ENCODE results near the gene INTS11.

INTS11 gene

DNA sequence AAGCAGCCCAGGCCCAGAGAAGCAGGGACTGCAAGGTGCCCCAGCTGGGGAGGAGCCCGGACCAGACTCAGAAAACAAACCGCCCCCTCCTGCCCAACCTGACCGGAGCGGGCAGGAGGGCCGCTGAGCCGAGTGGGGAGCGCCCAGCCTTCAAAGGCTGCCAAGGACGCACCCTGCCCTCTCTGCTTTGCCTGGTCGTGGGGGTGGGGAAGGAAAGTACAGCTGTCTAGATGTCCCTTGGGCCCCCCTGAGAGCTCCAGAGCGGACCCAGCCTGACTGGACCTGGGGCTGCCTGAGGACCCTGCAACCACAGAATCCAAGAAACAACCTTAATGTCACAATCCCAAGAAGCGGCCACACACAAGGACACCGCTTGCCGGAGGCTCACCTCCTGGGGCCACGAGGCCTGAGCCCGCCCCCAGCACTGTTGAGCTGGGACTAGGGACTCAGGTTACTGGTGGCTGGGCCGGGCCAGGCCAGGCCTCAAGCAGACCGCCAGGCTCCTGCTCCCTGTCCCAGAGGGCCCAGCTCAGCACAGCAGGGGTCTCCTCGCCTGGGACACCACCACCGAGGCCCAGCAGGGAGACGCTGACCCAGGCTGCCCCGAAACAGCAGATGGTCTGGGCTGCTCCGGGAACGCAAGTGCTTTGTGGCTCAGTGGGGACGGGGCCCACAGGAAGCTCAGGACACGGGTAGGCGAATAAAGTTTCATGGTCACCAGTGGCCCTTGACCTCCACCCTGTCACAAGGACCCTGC is 23.4 kb upstream of the INTS11 start:
- Histone ChIP-seq H3K9ac (ENCODE audit: low read length) (peak overlapping the region; percentile 89), H3K9me3 (ENCODE audit: control insufficient read depth, low read length) (no peaks in the 10 kb centered on the region), H3K4me1 (ENCODE audit: control insufficient read depth, insufficient read depth, low read length) (peaks cover 46% of the 10 kb centered on the region), H3K27me3 (replicated peaks; ENCODE audit: control insufficient read depth, insufficient read depth, low read length) (no peaks in the 10 kb centered on the region), H3K36me3 (ENCODE audit: control insufficient read depth, insufficient read depth, low read length, severe bottlenecking) (peaks cover 6% of the 10 kb centered on the region), H3K4me3 (ENCODE audit: low read length) (peak overlapping the region; percentile 89)
- peak; percentile 55 for DNase-seq (ENCODE audit: low read depth)

DNA sequence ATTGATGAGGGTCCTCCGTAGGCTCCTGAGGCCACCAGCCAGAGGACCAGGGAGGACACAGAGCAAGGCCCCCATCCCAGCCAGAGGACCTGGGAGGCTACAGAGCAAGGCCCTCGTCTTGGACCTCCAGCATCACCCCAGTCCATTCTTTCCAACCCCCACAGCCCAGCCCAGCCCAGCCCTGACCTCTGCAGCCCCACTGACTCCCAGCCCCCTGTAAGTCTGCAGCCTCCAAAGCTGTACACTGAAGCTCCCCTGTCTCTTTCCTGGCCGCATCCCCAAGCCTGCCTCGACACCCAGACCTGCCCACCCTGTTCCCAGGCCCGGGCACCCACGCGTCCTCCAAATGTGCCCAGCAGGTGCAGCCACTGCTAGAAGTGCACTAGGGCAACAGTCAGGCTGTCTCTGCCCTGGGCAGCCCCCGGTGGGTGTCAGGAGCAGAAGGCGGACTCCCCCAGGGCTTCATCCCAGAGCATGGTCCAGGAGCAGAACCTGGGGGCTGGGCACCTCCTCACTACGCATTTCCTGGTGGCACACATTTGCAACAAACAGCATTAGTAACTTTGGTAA is 22.7 kb upstream of the INTS11 start:
- peak overlapping the region; percentile 89 for H3K4me3 ChIP-seq (ENCODE audit: low read length)
- peaks cover 38% of the 10 kb centered on the region for H3K4me1 ChIP-seq (ENCODE audit: control insufficient read depth, insufficient read depth, low read length)
- no peaks in the 10 kb centered on the region for H3K27me3 ChIP-seq (replicated peaks; ENCODE audit: control insufficient read depth, insufficient read depth, low read length)
- H3K36me3 ChIP-seq (ENCODE audit: control insufficient read depth, insufficient read depth, low read length, severe bottlenecking) = no peaks in the 10 kb centered on the region
- peak overlapping the region; percentile 89 for H3K9ac ChIP-seq (ENCODE audit: low read length)
- no peaks in the 10 kb centered on the region for H3K9me3 ChIP-seq (ENCODE audit: control insufficient read depth, low read length)
- no peak for DNase-seq (ENCODE audit: low read depth)

DNA sequence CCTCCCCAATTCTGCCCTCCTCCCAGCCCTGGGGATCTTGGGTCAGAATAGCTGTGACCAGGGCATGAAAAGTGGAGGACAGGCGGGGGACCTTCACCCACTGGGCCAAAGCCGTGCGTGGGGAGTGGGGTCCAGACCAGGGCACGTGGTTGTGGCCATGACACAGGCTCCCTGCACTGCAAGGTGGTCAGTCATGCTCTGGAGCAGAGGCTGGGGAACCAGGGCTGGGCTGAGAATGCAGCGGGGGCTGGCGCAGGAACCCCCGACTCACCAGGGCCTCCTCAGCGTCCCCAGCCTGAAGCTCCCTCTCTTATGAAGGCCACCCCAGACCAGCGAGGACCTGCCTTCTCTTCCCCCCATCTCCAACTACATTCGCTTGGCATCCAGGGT is 22.0 kb upstream of the INTS11 start:
- H3K4me3 ChIP-seq (ENCODE audit: low read length) = peak overlapping the region; percentile 54
- no peak for DNase-seq (ENCODE audit: low read depth)
- H3K9ac ChIP-seq (ENCODE audit: low read length) = peak overlapping the region; percentile 89
- no peaks in the 10 kb centered on the region for H3K27me3 ChIP-seq (replicated peaks; ENCODE audit: control insufficient read depth, insufficient read depth, low read length)
- peaks cover 36% of the 10 kb centered on the region for H3K4me1 ChIP-seq (ENCODE audit: control insufficient read depth, insufficient read depth, low read length)
- no peaks in the 10 kb centered on the region for H3K9me3 ChIP-seq (ENCODE audit: control insufficient read depth, low read length)
- H3K36me3 ChIP-seq (ENCODE audit: control insufficient read depth, insufficient read depth, low read length, severe bottlenecking) = peaks cover 4% of the 10 kb centered on the region

DNA sequence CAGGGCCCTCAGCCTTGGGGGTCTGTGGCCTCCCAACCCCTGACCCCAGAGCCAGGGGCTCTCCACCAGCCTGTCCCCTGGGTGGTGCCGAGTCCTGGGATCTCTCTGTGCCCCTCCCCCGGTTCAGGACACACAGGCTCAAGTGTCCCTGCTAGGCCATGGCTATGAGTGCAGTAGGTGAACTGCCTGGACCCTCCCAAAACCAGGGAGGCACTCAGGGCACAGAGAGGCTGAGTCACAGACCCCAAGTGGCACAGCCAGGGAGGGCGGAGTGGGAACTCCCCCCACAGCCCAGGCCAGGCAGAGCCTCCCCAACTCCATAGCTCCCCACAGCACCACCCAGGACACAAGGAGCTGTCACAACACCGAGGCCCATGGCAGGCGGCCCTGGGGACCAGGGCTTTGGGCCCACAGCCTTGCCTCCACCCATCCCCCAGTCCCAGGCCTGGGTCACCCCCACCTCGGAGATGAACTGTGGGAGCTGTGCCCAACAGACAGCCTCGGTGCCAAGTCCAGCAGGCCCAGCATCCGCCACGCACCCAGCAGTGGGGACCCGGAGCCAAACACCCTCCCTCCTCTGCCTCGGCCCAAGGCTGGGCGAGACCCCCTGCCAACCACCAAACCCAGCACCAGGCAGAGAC is 21.5 kb upstream of the INTS11 start:
- DNase-seq (ENCODE audit: low read depth) = no peak
- H3K9me3 ChIP-seq (ENCODE audit: control insufficient read depth, low read length) = no peaks in the 10 kb centered on the region
- H3K4me3 ChIP-seq (ENCODE audit: low read length) = peak overlapping the region; percentile 54
- H3K27me3 ChIP-seq (replicated peaks; ENCODE audit: control insufficient read depth, insufficient read depth, low read length) = no peaks in the 10 kb centered on the region
- peak overlapping the region; percentile 89 for H3K9ac ChIP-seq (ENCODE audit: low read length)
- peaks cover 36% of the 10 kb centered on the region for H3K4me1 ChIP-seq (ENCODE audit: control insufficient read depth, insufficient read depth, low read length)
- H3K36me3 ChIP-seq (ENCODE audit: control insufficient read depth, insufficient read depth, low read length, severe bottlenecking) = peaks cover 9% of the 10 kb centered on the region

DNA sequence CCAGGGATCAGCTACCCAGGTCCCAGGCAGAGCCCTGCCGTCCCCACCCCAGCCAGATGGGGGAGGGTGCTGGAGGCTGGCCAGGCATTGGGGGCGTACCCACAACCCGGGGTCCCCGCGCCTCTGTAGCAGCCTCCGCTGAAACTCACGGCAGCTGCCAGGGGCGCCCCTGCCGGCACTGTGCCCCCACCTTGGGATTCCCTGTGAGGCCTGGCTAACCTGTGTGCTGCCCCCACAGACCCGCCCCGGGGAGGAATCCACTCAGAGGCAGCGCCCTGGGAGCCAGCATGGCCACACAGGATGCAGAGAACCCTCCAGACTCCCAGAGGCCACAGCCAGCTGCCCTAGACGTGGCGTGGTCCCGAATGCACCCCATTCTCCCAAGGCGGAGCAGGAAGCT is 20.9 kb upstream of the INTS11 start:
- H3K4me1 ChIP-seq (ENCODE audit: control insufficient read depth, insufficient read depth, low read length) = peaks cover 36% of the 10 kb centered on the region
- H3K4me3 ChIP-seq (ENCODE audit: low read length) = peak overlapping the region; percentile 12
- no peaks in the 10 kb centered on the region for H3K9me3 ChIP-seq (ENCODE audit: control insufficient read depth, low read length)
- H3K36me3 ChIP-seq (ENCODE audit: control insufficient read depth, insufficient read depth, low read length, severe bottlenecking) = peaks cover 14% of the 10 kb centered on the region
- H3K27me3 ChIP-seq (replicated peaks; ENCODE audit: control insufficient read depth, insufficient read depth, low read length) = no peaks in the 10 kb centered on the region
- peak overlapping the region; percentile 89 for H3K9ac ChIP-seq (ENCODE audit: low read length)
- no peak for DNase-seq (ENCODE audit: low read depth)

DNA sequence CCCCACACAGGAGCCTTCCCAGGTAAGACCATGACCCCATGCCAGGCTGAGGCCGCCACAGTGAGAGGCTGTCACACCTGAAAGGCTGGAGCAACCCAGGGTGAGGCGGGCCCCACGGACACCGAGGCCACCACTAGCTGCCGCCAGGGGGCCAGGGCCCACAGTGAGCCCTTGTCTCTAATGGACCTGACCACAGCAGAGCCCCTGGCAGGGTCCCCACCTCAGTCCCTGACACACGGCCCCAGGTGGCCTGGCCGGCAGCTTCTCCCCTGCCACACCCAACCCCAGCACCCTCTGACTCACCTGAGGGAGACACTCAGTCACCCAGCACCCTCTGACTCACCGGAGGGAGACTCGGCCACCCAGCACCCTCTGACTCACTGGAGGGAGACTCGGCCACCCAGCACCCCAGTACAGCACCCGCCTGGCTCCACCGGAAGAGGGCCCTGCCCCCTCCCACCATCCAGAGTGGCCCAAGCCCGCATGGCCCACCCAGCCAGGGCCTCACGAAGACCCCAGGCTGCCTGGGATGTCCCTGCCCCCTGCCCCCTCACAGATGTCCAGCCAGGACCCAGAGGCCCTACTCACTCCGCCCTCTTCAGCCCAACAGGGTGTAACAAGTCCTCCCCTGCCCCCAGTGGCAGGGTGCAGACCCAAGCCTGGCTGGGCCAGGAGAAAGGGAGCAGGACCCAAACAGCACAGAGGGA is 20.3 kb upstream of the INTS11 start:
- Histone ChIP-seq H3K27me3 (replicated peaks; ENCODE audit: control insufficient read depth, insufficient read depth, low read length) (no peaks in the 10 kb centered on the region), H3K36me3 (ENCODE audit: control insufficient read depth, insufficient read depth, low read length, severe bottlenecking) (peaks cover 15% of the 10 kb centered on the region), H3K4me1 (ENCODE audit: control insufficient read depth, insufficient read depth, low read length) (peaks cover 36% of the 10 kb centered on the region), H3K9ac (ENCODE audit: low read length) (peak overlapping the region; percentile 89), H3K4me3 (ENCODE audit: low read length) (peak overlapping the region; percentile 12), H3K9me3 (ENCODE audit: control insufficient read depth, low read length) (no peaks in the 10 kb centered on the region)
- peak; percentile 77 for DNase-seq (ENCODE audit: low read depth)

DNA sequence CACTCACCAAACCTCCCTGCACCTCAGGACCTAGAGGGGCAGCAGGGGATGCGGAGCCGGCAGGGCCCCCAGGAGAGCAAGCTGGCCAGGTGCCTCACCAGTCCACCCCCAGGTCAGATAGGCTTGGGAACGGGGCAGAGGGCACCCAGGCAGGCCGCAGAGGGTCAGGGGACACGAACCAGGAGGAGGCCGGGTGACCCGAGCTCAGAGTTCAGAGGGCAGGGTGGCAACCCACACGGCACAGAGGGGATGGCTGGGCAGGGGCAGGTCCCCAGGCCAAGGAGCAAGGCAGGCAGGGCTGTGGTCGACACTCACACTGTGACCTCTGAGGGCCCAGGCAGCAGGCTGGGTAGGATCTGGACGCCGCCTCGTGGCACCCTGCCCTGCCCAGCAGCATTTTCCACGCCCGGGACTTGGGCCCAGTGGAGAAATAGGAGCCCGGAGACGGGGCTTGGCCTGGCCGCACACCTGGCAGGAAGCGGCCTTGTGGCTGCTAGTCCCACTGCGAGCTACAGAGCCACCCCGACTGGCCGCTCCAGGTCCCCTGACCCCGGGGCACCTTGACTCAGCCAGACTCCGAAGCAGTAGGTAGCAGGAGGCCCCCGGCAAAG is 19.5 kb upstream of the INTS11 start:
- H3K36me3 ChIP-seq (ENCODE audit: control insufficient read depth, insufficient read depth, low read length, severe bottlenecking) = peaks cover 19% of the 10 kb centered on the region
- no peaks in the 10 kb centered on the region for H3K9me3 ChIP-seq (ENCODE audit: control insufficient read depth, low read length)
- no peak overlapping the region for H3K9ac ChIP-seq (ENCODE audit: low read length)
- no peak overlapping the region for H3K4me3 ChIP-seq (ENCODE audit: low read length)
- H3K27me3 ChIP-seq (replicated peaks; ENCODE audit: control insufficient read depth, insufficient read depth, low read length) = no peaks in the 10 kb centered on the region
- no peak for DNase-seq (ENCODE audit: low read depth)
- peaks cover 36% of the 10 kb centered on the region for H3K4me1 ChIP-seq (ENCODE audit: control insufficient read depth, insufficient read depth, low read length)

DNA sequence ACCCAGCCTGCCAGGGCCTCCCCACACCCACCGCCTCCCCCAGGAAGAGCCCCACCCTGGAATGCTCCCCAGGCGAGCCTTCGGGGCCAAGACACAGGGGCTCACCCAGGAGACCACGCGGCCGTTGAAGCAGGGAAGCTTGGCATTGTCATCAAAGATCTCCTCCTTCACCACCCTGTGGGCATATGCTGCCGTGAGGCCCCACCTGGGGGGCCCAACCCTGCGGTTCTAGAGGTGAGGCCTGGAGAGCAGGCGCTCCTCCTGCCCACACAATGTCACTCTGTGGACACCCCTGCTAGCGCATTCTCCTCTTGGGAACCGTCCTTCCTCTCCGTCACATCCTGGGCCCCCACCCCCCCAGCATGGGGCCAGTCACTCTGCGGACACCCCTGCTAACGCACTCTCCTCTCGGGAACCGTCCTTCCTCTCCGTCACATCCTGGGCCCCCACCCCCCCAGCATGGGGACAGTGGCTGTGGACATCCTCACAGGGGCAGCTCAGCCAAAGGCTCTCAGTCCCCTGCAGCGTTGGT is 18.2 kb upstream of the INTS11 start:
- no peak for DNase-seq (ENCODE audit: low read depth)
- Histone ChIP-seq H3K9me3 (ENCODE audit: control insufficient read depth, low read length) (no peaks in the 10 kb centered on the region), H3K36me3 (ENCODE audit: control insufficient read depth, insufficient read depth, low read length, severe bottlenecking) (peaks cover 27% of the 10 kb centered on the region), H3K4me3 (ENCODE audit: low read length) (no peak overlapping the region), H3K9ac (ENCODE audit: low read length) (no peak overlapping the region), H3K4me1 (ENCODE audit: control insufficient read depth, insufficient read depth, low read length) (peaks cover 34% of the 10 kb centered on the region), H3K27me3 (replicated peaks; ENCODE audit: control insufficient read depth, insufficient read depth, low read length) (no peaks in the 10 kb centered on the region)

DNA sequence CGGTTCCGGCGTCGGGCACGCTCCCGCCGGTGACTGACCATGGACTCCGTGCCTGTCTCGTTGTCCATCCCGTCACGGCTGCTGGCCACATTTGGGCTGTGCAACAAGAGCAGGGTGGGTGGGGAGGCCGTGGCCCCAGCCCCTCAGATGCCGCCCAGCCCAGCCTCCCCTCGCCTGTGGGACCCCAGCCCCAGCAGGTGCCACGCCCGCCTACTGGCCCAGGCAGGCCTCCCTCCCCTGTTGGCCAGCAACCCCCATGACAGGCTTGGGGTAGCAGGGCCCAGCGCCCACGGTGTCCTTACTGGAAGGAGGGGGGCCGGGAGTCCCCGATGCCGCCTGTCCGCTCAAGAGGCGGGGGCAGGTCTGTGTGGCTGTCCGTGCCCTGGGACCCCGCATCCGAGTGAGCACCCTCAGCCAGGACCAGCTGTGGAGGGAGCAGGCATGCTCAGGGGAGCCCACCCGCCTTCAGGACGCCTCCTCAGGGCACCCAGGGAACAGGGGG is 17.7 kb upstream of the INTS11 start:
- H3K4me3 ChIP-seq (ENCODE audit: low read length) = no peak overlapping the region
- DNase-seq (ENCODE audit: low read depth) = no peak
- no peaks in the 10 kb centered on the region for H3K27me3 ChIP-seq (replicated peaks; ENCODE audit: control insufficient read depth, insufficient read depth, low read length)
- no peaks in the 10 kb centered on the region for H3K9me3 ChIP-seq (ENCODE audit: control insufficient read depth, low read length)
- peaks cover 29% of the 10 kb centered on the region for H3K4me1 ChIP-seq (ENCODE audit: control insufficient read depth, insufficient read depth, low read length)
- no peak overlapping the region for H3K9ac ChIP-seq (ENCODE audit: low read length)
- H3K36me3 ChIP-seq (ENCODE audit: control insufficient read depth, insufficient read depth, low read length, severe bottlenecking) = peaks cover 32% of the 10 kb centered on the region

DNA sequence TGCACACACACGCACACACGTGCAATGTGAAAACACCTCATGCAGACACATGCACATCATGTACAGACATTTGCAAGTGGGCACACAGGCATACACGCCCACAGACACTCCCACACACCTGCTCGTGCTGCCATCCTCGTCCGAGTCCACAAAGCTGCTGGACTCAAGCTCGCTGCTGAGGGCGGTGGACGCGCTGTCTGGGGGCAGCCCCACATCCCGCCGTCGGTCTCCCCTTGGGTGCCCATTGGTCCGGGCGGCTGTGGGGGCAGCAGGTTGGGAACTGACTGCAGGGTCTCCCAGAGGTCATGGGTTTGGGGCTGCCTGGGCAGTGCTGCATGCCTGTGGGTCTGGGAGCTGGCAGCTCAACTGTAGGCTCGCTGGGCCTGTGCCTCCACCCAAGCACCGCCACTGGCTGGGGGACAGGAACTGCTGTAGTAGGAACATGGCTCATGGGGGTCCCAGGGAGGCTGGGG is 17.1 kb upstream of the INTS11 start:
- Histone ChIP-seq H3K9me3 (ENCODE audit: control insufficient read depth, low read length) (no peaks in the 10 kb centered on the region), H3K4me3 (ENCODE audit: low read length) (no peak overlapping the region), H3K36me3 (ENCODE audit: control insufficient read depth, insufficient read depth, low read length, severe bottlenecking) (peaks cover 32% of the 10 kb centered on the region), H3K4me1 (ENCODE audit: control insufficient read depth, insufficient read depth, low read length) (peaks cover 24% of the 10 kb centered on the region), H3K27me3 (replicated peaks; ENCODE audit: control insufficient read depth, insufficient read depth, low read length) (no peaks in the 10 kb centered on the region), H3K9ac (ENCODE audit: low read length) (no peak overlapping the region)
- no peak for DNase-seq (ENCODE audit: low read depth)
